HG03139 (cell line): ENCODE measurements around the gene PAPPA2.
"Not testable (repeated sequence)": the region's sequence is repeated elsewhere in the genome, so short reads cannot be mapped to it uniquely, and the experiment has no call there.

ENCODE experiments used
- ATAC-seq: cut with Tn5 transposase; IDR thresholded peaks from one replicate; pipeline ENCODE4 v1.9.1; 2021; ENCODE audit not compliant: unreplicated experiment

The PAPPA2 gene, protein sequence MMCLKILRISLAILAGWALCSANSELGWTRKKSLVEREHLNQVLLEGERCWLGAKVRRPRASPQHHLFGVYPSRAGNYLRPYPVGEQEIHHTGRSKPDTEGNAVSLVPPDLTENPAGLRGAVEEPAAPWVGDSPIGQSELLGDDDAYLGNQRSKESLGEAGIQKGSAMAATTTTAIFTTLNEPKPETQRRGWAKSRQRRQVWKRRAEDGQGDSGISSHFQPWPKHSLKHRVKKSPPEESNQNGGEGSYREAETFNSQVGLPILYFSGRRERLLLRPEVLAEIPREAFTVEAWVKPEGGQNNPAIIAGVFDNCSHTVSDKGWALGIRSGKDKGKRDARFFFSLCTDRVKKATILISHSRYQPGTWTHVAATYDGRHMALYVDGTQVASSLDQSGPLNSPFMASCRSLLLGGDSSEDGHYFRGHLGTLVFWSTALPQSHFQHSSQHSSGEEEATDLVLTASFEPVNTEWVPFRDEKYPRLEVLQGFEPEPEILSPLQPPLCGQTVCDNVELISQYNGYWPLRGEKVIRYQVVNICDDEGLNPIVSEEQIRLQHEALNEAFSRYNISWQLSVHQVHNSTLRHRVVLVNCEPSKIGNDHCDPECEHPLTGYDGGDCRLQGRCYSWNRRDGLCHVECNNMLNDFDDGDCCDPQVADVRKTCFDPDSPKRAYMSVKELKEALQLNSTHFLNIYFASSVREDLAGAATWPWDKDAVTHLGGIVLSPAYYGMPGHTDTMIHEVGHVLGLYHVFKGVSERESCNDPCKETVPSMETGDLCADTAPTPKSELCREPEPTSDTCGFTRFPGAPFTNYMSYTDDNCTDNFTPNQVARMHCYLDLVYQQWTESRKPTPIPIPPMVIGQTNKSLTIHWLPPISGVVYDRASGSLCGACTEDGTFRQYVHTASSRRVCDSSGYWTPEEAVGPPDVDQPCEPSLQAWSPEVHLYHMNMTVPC (N-terminal part only)

DNA sequence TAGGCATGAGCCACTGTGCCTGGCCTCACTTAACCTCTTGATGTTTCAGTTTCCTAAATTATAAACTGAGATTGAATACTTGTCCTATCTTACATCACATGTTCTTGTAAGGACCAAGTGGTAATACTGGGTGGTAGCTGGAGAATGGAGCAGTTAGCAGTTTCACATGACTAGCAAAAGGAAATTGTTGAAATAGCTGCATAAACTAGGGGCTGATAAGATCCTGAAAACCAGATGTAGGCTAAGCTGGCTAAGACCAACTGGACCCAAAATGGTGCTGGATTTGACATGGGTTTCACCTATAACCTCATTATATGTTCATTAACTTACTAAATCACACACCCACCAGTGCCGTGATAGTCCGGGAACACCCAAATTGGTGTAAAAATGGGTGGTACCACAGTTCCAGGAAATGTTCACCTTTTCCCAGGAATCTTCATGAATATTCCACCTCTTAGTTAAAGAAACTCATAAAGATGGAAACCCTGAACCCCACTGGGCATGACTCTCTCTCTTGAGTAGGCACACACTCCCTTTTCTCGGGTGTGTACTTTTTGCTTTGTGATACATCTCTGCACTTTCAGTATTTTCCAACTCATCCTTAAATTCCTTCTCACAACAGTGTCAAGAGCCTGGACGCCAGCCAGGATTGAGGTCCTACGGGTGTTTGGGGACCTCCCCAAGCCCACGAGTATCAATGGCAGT lies at the start of gene PAPPA2:
PAPPA2 (plus strand) TSS at position 502 of the 705 bp plus-strand sequence. CDS start 93,148 bp downstream, outside the sequence.
- no peak for ATAC-seq

DNA sequence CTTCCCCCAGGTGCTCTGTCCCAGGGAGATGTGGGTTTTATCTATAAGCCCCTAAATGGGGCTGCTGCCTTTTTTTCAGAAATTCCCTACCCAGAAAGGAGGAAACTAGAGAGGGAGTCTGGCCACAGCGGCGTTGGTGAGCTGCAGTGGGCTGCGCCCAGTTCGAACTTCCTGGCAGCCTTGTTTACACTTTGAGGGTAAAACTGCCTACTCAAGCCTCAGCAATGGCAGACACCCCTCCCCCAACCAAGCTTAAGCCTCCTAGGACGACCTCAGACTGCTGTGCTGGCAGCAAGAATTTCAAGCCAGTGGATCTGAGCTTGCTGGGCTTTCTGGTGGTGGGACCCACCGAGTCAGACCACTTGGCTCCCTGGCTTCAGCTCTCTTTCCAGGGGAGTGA lies 46.2 kb upstream of the PAPPA2 start:
- ATAC-seq: no peak

DNA sequence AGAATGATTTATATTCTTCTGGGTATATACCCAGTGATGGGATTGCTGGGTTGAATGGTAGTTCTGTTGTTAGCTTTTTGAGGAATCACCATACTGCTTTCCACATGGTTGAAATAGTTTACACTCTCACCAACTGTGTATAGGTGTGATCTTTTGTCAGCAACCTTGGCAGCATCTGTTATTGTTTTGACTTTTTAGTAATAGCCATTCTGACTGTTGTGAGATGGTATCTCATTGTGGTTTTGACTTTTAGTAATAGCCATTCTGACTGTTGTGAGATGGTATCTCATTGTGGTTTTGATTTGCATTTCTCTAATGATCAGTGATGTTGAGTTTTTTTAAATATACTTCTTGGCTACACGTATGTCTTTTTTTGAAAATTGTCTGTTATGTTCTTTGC lies 43.4 kb upstream of the PAPPA2 start:
- not testable (repeated sequence) for ATAC-seq

DNA sequence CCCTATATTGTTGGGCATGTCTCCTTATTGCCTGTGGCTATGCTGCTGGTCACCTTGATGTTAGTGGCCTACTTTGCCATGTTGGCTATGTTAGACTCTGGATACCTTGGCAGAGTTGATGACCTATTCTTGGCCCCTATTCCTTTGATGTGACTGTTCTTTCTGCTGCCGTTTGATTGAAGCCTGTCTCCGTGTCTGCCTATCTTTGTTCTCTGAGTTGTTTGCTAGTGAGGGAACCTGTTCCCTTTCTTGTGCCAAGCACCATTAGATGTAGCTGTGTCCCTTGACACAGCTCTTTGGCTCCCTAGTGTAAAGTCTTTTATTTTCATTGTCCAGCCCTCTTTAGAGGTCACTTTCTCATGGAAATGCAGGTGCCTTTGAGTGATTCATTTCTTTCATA lies 28.7 kb upstream of the PAPPA2 start:
- no peak for ATAC-seq

DNA sequence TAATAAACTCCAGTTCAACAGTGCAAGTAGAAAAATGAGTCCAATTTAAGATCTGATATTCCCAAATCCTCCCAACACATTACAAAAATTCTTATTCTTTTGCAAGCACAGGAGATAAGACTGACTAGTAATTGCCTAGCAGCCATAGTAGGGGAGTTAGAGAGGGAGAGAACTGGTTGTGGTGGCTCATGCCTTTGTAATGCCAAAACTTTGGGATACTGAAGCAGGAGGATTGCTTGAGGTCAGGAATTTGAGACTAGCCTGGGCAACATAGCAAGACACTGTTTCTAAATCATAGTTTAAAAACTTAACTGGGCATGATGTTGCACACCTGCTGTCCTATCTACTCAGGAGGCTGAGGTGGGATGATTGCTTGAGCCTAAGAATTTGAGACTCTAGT lies 26.7 kb upstream of the PAPPA2 start:
- ATAC-seq: no peak

DNA sequence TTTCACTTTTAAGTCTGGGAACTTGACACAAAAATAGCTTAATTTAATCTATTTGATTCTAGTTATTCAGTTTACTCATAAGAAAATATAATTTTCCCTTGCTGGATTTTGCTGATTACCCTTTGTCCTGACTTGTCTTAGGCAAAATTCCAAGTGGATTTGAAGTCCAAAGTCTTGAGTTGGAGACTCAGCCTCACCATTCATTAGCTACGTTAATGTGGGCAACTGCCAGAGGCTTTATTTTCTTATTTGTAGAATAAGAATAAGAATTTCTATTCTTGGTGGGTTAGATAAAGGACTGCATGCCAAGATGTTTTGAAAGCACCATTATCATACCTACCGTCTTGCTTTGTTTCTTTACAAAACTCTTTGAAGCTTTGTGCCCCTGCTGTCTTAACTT lies 22.8 kb upstream of the PAPPA2 start:
- no peak for ATAC-seq

DNA sequence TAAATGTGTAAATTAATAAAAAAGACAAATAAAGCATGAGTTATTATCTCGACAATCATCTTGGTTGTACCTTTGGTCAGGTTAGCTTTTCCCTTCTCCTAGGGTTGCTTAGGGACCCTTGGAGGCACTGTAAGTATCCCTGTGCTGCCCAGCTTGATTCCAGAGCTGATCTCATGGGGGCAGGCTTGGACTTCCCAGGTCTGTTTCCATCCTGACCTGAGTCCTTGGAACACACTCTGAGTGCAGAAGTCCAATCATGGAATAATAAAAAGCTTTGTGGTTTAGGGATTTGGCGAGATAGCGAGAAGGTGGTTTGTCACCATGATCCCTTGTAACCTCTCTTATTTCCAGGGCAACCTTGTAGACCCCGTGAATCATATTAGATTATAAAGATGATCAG lies 18.7 kb upstream of the PAPPA2 start:
- no peak for ATAC-seq

DNA sequence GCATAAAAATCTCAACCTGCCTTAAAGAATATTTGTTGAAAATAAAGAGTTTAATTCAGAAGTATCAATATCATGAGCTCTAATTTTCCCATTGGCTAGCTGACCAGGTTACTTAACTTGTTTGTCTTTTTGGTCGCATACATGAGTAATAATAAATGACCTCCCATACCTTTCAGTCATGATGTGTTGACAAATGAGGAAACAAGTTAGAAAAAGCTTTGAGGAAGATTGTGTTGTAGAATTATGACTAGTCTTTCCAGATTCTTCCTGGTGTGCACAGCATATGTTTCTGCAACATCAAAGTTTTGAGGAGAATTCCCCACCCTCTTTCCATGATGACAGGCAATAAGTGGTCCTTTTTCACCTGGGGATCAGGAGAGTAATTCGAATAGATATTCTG lies 17.6 kb upstream of the PAPPA2 start:
- no peak for ATAC-seq

DNA sequence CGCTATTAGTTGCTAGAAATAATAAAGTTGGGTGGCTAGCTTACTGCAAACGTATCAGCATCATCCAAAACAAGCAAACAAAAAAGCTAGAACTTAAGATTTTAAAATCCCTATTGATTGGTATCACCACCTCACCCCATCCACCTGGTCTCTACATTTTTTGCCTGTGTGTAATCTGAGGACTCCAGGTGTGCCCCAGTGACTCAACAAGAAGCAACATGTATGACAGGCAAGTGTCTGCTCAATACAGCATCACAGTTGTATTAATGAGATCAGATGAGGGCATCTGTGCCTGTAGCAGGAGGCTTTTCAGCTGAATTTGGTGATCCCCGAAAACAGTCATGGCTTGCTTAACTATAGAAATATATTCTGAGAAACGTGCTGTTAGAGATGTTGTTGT lies 14.6 kb upstream of the PAPPA2 start:
- ATAC-seq: no peak

DNA sequence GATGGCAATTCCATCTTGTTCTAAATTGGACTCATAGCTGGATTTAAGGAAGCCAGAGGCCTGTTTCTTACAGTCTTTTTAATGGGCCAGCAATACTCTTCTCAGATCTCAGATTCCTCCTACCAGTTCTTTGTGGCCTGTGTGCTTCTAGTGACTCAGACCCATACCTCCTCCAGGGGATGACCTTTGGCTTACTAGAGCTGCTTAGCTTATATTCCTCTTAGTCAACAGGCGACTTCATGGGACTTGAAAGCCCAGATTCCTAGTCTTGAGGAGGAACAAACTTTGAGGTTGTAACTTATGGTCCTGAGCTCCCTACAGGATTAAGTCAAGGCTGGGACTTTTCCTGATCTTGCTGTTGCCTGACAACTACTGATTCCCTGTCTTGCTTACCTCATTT lies 12.4 kb upstream of the PAPPA2 start:
- no peak for ATAC-seq

DNA sequence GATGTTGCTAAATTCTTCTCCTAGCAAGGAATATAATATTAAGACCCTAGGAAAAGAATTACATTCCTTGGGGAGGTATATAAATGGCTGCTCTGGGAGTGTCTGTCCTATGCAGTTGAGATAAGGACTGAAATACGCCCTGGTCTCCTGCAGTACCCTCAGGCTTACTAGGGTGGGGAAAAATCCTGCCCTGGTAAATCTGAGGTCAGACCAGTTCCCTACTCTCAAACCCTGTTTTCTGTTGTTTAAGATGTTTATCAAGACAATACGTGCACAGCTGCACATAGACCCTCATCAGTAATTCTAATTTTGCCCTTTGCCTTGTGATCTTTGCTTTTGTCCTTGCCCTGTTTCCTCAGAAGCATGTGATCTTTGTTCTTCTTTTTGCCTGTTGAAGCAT lies 11.2 kb upstream of the PAPPA2 start:
- not testable (repeated sequence) for ATAC-seq

DNA sequence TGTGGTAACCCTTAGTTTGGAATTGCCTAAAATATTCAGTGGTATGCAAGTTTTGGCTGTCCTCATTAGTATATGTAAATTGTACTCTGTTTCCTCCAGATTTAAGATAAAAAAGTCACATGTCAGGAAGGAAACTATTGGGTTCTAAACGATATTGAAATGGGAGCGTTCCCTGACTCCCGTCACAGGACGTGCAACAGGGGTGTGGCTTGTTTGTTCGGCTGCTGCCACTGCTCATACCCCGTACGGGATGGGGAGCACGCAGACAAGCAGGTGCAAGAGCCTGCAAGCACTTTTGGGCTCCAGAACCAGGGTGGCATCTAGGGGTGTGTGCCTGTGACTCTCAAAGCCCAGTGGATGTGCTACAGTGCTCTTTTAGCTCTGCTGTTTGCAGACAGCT lies 6.2 kb upstream of the PAPPA2 start:
- no peak for ATAC-seq

DNA sequence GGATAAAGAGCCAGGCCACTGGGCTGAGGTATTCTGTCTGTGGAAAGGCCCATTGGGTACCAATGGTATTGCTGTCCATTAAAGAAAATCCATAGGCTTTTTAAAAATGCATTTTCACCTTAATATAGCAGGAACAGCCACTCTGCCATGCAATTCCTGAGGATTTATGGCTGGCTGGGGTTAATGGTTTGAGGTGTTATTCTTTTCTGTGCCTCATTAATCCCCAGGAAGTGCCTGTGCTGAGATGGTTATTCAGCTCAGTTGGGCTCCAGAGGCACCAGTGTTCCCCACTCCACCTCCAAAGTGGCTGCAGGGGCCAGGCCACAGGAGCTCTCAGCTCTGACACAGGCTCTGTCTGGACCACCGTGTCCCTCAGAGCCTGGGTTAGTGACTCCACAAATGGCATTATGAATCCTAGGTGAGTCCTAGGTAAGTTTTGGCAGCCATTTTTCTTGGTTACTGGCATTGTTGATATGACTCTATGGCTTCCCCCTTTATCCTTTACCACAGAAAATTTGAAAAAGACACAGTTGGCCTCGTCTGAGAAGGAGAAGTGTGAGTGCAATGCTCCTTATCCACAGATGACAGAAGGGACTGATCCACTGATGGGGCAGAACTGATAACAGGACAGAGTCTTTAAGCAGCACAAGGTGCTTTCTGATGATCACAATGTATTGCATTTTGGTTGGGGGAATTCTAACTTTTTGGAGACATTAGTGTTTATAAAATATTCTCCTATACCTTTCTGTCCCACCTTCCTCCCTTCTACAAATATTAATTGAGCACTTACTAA lies 2.2 kb upstream of the PAPPA2 start:
- ATAC-seq: no peak

DNA sequence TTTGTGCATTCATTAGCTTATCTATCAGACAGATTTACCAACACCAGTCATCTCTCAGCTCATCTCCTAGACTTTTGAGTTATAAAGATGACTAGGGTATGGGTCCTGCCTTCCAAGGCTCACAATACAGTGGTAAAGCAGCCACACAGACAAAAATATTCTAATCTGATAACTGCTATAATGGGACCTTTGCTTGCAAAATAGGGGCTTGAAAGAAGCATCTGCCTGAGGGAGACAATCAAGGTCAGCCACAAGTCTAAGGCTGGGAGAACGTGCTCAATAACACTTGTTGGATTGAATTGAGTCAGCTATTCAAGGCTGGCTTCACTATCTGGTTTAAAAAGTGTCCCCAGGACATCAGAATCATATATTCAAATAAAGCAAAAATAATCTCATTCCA lies 1.4 kb upstream of the PAPPA2 start:
- ATAC-seq: no peak

DNA sequence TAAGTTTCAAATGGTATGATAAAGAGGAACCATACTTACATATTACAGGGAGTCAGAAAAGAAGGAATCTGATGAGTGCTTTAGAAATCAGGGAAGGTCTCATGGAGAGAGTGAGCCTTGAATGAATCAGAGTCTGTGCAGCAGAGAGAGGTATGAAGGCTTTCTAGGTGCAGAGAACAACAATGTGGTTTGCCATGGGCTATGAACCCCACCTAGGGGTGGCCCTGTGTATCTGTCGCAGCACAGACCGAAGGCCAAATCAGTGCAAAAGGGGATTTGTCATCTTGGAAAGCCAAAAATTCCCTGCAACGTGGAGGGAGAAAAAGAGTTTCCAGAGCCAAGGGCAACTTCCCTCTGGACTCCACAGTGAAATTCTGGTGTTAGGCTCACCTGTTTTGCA lies 3.5 kb downstream of the PAPPA2 start:
- ATAC-seq: no peak

DNA sequence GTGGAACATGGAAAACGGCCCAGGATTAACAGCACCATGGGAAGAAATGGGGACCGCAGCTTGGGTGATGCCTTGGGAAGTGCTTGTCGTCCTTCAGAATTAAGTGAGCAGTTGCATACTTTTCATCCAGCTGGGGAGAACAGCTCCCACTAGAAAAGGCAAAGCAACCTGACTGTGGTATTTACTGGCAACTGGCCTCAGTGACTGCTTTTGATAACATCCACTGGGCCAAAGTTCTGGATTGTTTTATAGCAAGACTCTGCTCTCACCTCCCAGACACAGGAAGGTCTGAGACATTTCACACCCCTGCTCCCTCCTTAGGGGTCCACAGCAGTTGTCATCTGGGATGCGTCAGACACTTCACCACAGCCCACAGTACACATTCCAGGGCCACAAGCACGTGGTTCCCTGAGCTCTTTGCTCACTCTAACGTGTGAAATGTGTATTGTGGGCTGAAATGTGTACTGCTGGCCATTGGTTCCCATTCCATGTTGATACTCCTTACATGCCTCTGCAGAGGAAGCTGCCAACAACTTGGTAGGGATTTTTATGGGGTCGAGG lies 6.6 kb downstream of the PAPPA2 start:
- ATAC-seq: no peak

DNA sequence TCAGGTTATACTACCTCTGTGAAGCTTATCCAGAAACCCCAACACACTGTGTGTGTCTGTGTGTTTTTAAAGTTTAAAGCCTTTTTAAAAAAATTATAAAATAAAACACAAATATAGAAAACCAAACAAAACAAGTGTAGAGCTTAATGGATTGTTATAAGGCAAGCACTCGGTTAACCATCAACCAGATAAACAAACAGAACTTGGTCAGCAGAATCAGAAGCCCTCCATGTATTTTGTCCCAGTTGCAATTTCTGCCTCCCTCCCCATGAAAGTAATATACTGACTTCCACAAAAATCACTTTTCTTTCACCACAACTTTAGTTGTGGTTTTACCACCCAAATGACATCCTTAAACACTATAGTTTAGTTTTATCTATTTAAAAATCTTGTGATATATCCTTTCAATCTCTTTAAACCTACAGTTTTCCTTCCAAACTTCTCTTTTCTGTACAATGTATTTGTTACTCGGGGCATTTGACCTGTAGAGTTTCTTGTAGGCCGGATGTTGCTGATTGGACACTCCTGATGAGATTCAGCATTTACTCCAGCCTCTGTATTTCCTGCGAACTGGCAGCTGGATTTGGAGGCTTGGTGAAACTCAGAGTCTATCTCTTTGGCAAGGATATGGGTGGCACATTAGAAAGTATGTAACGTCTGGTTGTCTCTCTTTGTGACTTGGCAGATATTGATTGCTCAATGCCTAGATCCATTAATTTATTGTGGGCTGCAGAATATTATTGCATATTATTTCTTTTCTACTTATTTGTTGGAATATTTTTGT lies 8.6 kb downstream of the PAPPA2 start:
- ATAC-seq: no peak

DNA sequence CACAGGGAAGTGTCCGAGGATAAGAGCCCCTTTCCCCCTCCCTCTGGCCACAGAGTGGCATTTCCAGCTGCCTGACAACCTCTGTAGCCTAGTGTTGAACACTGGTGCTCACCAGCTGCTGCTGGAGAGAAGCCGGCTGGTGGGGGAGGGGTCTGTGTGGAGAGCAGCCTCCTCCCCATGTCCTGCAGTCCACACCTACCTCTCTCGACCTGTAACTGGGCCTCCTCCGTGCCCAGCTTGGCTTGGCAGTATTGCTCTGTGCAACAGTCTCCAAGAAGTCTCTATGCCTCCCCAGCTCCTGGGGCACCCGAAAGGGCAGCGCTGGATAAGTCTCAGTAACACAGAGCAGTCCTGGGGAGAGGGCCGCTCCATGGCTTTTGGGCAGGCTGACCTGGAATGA lies 17.0 kb downstream of the PAPPA2 start:
- ATAC-seq: no peak

DNA sequence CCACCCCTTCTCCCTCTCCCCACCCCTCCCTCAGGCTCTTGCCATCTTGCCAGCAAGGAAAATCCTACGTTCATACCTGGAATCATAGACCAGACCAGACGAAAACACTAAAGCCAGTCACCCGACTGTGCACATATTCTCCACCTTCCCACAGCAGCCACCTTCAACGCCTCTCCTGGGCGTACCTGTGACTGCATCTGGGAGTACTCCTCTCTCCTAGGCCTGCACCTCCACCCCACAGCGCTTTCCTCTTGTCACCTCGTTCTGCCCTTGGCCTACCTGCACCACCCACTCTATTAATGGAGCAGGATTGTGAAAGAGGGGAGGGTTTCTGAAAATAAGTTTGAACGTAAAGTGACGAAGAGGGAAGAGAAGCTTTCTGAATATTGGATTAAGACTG lies 17.8 kb downstream of the PAPPA2 start:
- ATAC-seq: no peak

DNA sequence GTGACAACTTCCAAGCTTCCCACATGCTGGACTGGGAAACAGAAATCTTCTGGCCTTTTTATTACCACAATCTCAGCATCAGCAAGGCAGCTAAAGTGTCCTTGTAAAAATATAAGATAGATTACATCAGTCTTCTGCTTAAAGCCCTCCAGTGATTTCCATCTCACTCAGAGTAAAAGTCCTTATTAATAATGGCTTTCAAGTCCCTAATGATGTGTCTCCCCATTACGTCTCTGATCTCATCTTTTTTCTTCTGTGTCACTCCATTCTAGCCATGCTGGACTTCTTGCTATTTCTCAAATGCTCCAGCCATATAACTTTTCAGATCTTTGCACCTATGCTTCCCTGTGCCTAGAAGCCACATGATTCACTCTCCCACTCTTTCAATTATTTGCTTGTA lies 22.1 kb downstream of the PAPPA2 start:
- ATAC-seq: no peak
